GM21515 (cell line): ENCODE results near the gene SPRYD3.
"Not testable (repeated sequence)": the region's sequence is repeated elsewhere in the genome, so short reads cannot be mapped to it uniquely, and the experiment has no call there.

Experiments used
- ATAC-seq: cut with Tn5 transposase; IDR thresholded peaks from one replicate; pipeline ENCODE4 v1.9.1; 2021; ENCODE audit not compliant: unreplicated experiment

The SPRYD3 gene

GRCh38 chr12:53101931-53102781, 23.0 kb upstream of the SPRYD3 start:
- ATAC-seq = no peak

DNA sequence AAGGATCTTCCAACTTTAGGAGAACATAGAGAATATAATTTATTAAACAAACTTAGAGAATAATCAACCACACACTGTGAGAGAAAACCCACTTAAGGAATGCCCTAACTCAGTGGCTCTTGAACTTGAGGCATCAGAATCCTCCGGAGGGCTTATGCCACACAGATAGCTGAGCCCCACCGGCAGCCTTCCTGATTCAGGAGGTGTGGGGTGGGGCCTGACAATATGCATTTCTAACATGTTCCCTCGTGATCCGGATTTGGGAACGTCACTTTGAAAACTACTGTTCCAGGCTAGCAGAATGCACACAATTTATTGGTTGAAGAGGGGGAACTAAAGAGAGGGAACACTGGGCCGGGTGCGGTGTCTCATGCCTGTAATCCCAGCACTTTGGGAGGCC, 22.1 kb upstream of the SPRYD3 start:
- ATAC-seq = no peak

- no peak for ATAC-seq
Measured at GRCh38 chr12:53100466-53101151, 21.4 kb upstream of the SPRYD3 start.

DNA sequence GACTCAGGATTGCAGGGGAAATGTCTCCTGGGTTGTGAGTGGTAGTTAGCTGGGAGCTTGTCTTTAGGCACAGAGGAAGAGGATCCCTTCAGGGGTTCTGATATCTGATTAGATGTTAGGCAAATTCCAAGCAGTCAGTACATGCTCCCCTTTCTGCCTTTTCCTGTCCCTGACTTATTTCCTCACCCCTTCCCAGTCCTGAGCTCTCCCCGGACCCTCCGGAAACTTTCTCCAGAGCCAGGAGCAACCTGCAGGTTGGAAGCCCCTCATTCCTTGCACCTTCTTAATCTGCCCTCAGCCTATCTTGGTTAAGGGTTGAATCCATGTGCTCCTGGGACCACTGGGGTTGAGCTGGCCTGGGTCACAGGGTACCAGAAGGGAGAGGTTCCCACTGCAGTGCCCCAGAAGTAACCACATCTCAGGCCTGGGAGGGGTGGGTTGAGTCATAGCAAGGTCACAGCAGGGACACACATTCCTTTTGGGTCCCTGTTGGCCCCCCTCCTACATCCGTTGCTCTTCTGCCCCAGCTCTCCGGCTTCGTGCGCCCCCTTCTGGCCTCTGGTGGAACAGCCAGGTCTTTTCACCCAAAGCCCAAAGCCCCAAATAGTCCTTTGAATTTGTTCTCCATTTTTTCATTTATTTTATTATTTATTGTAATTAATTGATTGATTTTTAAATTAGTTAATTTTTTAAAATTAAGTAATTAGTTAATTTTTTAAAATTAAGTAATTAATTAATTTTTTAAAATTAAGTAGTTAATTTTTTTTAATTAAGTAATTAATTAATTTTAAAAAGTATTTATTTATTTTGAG, 20.1 kb upstream of the SPRYD3 start:
- ATAC-seq = no peak

DNA sequence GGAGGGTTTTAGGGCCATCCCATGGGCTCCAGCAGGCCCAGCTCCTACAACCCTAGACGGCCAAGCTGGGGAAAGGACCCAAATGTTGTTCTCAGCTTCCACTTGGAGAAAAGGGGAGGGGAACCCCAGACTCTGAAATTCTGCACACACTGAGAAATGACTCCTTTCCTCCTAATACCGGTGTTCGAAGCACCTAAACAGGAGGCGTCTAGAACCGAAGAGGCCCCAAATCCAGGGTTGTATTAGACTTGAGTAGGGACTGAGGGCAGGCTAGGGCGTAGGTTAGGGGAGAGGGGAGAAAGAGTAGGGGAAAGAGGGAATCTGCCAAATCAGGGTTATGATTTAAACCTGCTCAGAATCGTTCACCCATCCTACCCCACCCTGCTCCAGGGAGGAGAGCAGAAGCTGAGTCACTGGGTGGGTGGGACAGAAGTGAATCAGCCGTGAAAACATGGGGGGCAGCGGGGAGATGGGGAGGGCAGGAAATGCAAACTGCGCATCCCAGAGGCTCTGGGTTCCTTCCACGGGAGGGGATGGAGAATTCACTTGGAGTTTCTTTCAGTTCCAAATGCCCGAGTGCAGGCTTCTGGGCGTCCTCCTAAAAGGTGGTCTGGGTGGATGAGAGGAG, 19.3 kb upstream of the SPRYD3 start:
- no peak for ATAC-seq

GRCh38 chr12:53097564-53098353, 18.6 kb upstream of the SPRYD3 start, which contains the start of gene IGFBP6:
Gene IGFBP6, plus strand, starts transcription at chr12:53097667. Its CDS starts 51 bp downstream, at chr12:53097718.
- no peak for ATAC-seq

DNA sequence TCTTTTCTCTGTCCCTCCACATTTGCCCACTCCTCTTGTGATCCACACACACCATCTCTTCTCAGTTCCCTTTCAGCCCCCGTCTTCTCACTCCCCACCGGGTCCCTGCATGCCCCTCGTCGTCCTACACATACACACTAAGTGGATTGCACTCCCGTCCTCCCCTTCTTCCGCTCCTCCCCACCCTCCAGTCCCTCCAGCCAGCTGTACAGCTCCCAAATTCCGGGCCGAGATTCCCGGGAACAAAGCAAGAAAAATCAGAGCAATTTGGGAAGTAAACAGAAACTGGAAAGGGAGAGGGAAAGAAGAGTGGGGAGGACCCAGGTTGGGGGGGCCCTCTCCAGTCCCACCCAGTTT, 18.0 kb upstream of the SPRYD3 start:
- no peak for ATAC-seq

DNA sequence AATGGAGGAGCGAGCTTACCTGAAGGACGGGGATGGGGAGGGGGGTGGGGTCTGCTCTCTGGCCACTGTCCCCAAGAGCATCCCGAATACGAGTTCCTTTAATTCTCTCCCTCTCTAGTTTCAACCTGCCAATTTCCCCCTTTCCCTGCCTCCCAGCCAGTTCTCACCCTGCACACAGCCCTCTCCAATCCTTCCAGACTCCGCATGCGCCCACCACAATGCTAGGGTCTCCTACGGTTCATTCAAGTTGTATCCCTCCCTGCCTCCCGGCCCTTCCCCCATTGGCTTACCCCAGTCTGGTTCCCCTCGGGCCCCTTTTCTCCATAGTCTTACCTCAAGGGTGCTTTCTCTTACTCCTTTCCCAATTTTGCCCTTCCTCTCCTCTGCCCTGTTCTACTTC, 17.6 kb upstream of the SPRYD3 start:
- no peak for ATAC-seq

DNA sequence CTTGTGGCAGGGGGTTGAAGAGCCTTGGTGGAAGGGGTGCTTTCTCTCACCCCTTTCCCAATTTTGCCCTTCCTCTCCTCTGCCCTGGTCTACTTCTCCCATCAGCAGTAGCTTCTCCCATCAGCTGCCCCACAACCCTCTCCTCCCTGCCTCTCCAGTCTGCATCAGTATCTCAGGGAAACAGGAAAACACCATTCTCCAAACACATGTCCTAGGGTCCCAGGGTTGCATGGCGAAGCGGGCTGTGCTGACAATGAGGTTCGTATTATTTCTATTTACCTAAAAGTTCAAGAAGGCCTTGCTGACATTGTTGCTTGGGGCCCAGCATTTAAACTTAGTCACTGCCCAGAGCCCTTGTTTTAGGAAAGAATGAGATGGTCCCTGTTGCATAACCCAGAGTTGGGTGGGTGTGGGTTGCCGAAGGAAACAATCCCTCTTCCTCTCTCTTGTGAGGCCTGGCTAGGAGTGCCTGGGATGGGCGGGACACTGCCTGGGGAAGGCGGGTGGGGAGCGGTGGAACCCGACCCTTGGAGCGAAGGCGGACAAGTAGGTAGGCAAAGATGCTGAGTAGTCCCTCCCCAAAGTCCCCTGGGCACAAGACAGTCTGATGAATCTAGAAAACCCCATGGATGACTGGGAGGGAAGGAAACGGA, 17.0 kb upstream of the SPRYD3 start:
- no peak for ATAC-seq

GRCh38 chr12:53095596-53095895, 16.4 kb upstream of the SPRYD3 start:
- ATAC-seq = not testable (repeated sequence)

GRCh38 chr12:53094796-53095595, 15.8 kb upstream of the SPRYD3 start:
- ATAC-seq = not testable (repeated sequence)

DNA sequence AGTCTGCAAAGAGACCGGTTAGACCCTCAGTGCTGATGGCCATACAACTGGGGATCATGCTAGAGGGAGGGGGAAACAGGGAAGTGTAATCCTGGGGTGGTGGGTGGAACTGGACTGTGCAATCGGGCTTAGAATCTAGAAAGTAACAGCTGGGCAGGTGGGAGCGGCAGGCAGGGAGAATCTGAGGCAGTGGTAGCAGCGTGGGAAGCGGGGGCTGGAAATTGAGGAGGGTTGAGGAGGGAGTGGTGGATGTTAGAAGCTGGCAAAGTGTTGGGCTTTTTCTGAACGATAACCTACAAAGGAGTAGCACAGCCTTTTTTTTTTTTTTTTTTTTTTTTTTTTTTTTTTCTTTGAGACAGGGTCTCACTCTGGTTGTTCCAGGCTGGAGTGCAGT, 15.2 kb upstream of the SPRYD3 start:
- no peak for ATAC-seq

DNA sequence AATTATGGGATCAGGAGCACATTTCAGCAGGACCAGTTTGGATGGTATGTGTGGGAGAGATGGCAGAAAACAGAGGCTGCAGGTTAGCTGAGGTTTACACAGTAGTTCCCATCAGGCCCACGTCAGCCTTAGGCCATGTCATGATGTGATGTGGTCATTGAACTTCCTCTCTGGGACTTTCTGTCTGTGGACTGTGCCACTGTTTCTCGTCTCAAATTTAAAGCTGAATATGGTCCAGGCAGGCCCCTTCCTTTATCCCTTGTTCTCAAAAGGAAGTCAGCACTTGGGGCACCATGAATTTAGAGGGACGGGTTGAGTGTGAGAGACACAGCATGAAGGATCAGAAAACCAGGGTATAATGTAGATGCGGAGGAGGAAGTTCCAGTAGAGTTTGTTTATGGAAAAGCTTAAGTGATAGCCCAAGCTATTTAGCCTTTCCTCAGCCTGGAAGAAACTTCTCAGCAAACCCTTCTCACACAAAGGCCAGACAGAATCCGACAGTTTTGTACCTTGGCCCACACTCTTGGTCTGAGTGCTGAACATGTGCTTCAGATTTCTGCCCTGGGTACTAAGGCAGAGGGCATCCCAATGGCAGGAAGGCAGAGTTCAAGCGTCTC, 14.7 kb upstream of the SPRYD3 start:
- ATAC-seq = no peak

GRCh38 chr12:53091756-53092155, 12.6 kb upstream of the SPRYD3 start:
- ATAC-seq = no peak

GRCh38 chr12:53090554-53090953, 11.4 kb upstream of the SPRYD3 start:
- ATAC-seq = no peak

DNA sequence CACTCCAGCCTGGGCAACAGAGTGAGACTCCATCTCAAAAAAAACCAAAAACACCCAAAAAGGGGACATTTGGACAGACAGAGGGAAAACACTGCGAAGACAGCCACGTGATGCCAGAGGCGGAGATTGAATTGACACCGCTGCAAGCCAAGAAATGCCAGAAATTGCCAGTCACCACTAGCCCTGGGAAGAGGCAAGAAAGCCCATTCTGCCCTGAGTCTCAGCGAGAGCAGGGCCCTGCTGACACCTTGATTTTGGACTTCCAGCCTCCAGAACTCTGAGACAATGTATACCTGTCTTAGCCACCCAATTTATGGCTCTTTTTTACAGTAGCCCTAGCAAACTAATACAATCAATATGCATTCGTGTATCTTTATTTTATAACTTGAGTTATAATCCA, 10.9 kb upstream of the SPRYD3 start:
- no peak for ATAC-seq

- ATAC-seq = no peak
Measured at GRCh38 chr12:53086361-53086760, 7.2 kb upstream of the SPRYD3 start.

- no peak for ATAC-seq
Measured at GRCh38 chr12:53082637-53083175, 3.5 kb upstream of the SPRYD3 start.
